ENCODE data around the gene CCR9.
A peak's percentile ranks its signal among the peaks of the same experiment; 100 is the strongest.

The CCR9 gene

DNA sequence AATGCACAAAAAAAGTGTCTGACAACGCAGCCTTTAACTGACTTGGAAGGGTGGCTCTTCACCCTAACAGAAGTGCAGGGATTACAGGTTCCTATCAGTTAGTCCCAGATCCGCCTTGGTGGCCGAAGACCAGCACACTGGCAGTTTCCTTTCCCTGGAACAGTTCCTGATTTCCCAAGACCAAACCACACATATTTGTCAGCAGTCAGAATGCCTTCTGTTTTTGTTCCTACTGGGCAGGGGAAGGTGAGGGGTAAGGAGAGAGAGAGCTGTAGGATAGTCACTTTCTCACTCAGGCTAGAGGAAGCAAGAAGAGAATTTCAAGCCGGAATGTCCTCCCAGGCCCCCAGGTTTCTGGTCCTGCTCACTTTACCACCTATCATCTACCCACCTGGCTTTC is 66.1 kb downstream of the CCR9 start:
- Histone ChIP-seq H3K4me3 (no peak overlapping the region), H3K27ac (no peak overlapping the region)
- DNase-seq (ENCODE audit: low spot score): peak; percentile 43
- TF ChIP-seq, protein P1, sequence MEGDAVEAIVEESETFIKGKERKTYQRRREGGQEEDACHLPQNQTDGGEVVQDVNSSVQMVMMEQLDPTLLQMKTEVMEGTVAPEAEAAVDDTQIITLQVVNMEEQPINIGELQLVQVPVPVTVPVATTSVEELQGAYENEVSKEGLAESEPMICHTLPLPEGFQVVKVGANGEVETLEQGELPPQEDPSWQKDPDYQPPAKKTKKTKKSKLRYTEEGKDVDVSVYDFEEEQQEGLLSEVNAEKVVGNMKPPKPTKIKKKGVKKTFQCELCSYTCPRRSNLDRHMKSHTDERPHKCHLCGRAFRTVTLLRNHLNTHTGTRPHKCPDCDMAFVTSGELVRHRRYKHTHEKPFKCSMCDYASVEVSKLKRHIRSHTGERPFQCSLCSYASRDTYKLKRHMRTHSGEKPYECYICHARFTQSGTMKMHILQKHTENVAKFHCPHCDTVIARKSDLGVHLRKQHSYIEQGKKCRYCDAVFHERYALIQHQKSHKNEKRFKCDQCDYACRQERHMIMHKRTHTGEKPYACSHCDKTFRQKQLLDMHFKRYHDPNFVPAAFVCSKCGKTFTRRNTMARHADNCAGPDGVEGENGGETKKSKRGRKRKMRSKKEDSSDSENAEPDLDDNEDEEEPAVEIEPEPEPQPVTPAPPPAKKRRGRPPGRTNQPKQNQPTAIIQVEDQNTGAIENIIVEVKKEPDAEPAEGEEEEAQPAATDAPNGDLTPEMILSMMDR (IDR thresholded peaks at IDR 0.05): no peak

Data from coronary artery (tissue), 2 donors.